ENCODE data around the gene NUDT16.
"Not testable (repeated sequence)": the region's sequence is repeated elsewhere in the genome, so short reads cannot be mapped to it uniquely, and the experiment has no call there.

Gene NUDT16

GRCh38 chr3:131381445-131382291 lies at the start of gene NUDT16:
NUDT16 (plus strand) TSS chr3:131381774; CDS start chr3:131381805, 31 bp downstream.
- peak; percentile 95 to 97 for DNase-seq

- DNase-seq: no peak
Observed at GRCh38 chr3:131338948-131339640, 42.5 kb upstream of the NUDT16 start.

- no peak for DNase-seq
Observed at GRCh38 chr3:131341761-131342160, 39.8 kb upstream of the NUDT16 start.

DNA sequence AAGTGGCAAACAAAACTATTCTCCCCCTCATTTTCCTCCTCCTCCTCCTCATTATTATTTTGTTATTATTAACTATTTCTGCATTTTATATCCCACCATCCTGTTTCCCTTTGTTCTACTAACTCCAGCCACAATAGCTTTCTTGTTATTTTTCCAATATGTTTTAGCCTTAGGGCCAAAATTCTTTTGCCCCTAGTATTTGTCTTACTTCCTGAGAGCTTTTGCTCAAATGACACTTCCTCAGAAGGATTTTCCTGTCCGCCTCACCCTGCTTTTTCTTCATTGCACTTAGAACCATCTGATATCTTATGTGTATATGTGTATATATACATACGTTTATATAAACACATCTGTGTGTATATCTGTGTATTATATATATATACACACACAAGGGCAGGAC lies 32.7 kb upstream of the NUDT16 start:
- DNase-seq: no peak

DNA sequence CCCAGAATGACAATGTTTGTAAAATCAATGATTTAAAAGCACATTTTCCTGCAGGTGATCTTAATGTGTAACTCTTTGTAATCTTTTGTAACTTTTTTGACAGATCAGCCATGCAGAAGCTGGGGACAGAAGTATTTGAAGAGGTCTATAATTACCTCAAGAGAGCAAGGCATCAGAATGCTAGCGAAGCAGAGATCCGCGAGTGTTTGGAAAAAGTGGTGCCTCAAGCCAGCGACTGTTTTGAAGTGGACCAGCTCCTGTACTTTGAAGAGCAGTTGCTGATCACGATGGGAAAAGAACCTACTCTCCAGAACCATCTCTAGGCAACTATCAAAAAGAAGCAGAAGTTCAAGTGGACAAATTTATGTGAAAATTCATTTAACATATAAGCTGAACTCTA lies 32.1 kb upstream of the NUDT16 start:
- no peak for DNase-seq

GRCh38 chr3:131349946-131350347 lies 31.6 kb upstream of the NUDT16 start:
- no peak for DNase-seq

DNA sequence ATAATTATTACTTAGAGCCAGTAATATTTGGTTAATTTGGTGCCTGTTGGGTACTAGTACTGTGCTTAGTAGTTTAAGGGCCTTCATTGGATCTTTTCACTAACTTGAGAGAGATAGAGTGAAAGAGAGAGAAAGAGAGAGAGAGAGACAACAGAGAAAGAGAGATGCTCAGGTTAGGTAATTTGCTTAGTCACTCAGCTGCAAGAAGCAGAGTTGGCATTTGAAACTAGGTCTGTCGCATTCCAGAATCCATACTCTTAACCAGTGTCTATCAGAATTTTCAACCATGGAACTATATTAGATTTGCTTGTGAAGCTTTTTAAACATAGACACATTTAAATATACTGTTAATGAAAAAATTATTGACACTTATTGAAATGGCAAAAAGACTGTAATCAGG lies 31.1 kb upstream of the NUDT16 start:
- no peak for DNase-seq

DNA sequence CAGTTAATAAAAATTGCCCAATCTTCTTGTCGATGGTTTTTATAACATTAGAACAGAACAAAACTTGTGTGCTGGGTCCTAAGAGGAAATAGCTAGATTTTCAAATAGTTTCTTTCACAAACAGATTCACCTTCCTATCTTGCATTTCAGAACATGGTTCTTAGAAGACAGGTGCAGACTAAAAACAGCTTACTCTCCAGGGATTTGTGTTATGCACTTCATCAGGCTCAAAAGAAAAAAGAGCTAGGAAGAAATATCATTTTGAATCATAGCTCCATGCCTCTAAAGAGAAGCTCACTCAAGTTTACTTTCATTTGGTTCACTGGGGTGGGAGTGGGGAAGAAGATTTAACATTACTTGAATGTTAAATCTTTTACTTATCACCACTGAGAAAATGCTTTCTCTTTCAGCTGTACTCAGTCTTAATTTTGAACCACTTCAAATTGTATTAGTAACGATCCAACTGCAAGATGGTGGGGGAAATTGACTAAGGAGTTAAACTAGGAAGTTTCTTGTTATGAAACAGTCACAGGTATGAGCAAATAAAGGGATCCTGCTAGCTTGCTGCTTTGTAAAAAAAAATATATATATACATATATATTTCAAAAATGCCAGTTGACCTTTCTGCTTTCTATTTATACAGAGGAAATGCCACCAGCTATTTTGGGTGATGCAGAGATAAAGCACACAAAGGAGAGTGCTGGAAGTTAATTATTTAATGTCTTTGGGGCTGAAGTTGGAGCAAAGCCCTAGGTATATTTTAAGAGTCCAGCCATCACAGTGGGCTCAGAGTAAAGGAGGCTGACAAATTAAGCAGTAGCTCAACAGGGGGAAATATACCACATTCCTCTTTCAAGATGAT lies 28.3 kb upstream of the NUDT16 start:
- no peak for DNase-seq

- DNase-seq: no peak
Observed at GRCh38 chr3:131353986-131354385, 27.6 kb upstream of the NUDT16 start.

GRCh38 chr3:131356006-131356595 lies 25.5 kb upstream of the NUDT16 start:
- no peak for DNase-seq

GRCh38 chr3:131357275-131357674 lies 24.3 kb upstream of the NUDT16 start:
- DNase-seq: no peak

DNA sequence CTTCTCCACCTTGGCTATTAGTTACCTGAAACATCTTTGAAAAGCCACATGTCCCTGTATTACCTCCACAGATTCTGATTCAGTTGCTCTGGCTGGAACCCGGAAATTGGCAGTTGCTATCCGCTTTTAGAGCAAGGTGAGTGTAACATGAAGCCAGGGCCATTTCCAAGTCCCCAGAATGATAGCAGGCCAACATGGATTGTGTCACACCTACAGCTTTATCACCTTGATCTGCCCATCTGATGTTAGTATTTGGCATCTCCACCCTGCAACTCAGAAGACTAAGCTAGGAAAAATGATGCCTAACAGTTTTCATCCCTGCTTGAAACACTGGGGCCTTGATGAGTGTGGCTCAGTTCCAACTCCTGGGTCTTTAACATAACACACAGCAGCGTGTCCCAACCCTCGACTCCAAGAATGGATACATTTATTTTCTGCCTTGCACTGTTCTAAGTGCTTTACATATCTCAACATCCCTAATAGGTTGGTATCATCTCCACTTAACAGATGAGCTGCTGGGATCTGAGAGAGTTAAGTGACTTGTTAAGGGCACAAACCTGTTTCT lies 21.3 kb upstream of the NUDT16 start:
- no peak for DNase-seq

- not testable (repeated sequence) for DNase-seq
Observed at GRCh38 chr3:131361066-131361463, 20.5 kb upstream of the NUDT16 start.

GRCh38 chr3:131361464-131362421 lies 19.8 kb upstream of the NUDT16 start:
- no peak for DNase-seq

GRCh38 chr3:131363275-131363674 lies 18.3 kb upstream of the NUDT16 start:
- no peak for DNase-seq

GRCh38 chr3:131370935-131371687 lies 10.5 kb upstream of the NUDT16 start:
- no peak for DNase-seq

- DNase-seq: no peak
Observed at GRCh38 chr3:131371688-131372066, 9.9 kb upstream of the NUDT16 start.

DNA sequence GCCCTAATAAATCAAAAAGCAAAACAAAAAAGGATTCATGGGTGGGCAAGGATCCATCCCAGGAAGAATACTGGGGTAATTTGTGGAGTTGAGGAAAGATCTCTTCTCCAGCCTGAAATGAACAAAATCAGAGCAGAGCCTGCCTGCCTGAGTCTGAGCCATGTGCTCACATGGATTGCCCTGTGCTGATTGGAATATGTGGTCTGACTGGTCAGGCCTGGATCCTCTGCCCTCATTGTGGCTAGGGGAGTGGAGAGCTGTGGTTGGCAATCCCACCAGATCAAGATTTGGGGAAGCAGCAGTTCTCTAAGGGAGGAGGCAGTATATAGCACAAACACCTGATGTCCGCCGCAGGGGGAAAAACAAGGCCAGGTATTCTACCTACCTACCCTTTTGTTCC lies 6.8 kb upstream of the NUDT16 start:
- DNase-seq: no peak

DNA sequence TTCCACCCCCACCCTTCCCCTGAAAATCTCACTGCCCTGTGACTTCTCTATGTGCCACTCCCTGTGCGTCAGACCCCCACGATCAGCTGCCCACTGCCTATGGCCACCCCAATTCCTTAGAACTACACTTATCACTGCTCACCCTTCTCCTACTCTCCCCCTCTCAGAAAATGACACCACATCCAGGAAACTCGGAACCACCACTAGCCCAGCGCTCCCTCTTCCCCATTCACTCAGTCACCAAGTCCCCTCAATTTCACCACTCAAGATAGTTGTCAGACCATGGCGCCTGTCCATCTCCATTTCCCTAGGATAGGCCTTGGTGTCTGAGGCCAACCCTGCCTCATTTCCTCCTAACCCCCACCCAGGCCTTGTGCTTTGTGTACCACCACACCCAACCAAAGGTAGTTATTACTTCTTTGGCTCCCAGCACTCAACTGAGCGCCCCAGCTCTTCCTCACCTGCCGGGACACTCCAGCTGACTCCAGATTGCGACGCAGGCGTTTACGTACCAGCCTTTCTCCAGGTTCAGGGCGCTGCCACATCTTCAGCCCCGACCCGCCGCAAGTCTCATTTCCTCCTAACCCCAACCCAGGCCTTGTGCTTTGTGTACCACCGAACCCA lies 641 bp upstream of the NUDT16 start:
- DNase-seq: not testable (repeated sequence)
